K562 (cell line): ENCODE data around the gene MTG2. TPM values are rescaled to one million over a fixed set of nuclear protein-coding genes. Genes with fewer than 3 reads are reported as not detected.

Source experiments
- ATAC-seq: fragments of 200-7000 bp; cut with Tn5 transposase; 3 replicates; pipeline ENCODE4 v1.9.1; 2020; ENCODE audit warnings: moderate library complexity
- BruUV-seq: library from RNA; stranded (reverse); fragments of 400-500 nt; replicated peaks from 2 replicates; lab custom pipeline; 2021; lab: Mats Ljungman, UMichigan
- CTCF ChIA-PET: fragments of 300-600 bp; formaldehyde crosslinking; extraction: SDS; loops from one replicate; lab custom pipeline; 2021; ENCODE audit warnings: low intra/inter-chr PET ratio; lab: Yijun Ruan, JAX
- POLR2A ChIA-PET: fragments of 300-600, 350-650 bp; sonication (Branson Sonifier 250); formaldehyde crosslinking; extraction: SDS; loops from one replicate; lab custom pipeline; 2021; ENCODE audit warnings: antibody characterized with exemption, inconsistent platforms; lab: Yijun Ruan, JAX
- DNase-seq, 4 experiments: peaks; one replicate each; pipeline versions ENCODE4 v3.0.0 to v3.0.0-alpha.2; 2011 to 2018; ENCODE audit warnings: low spot score in 3 of 4, mixed read lengths in 3 of 4; ENCODE audit errors: extremely low read depth in 1 of 4
- FAIRE-seq: peaks from 2 replicates; lab custom pipeline; 2011; peaks lifted over from hg19 to GRCh38; lab: Jason Lieb, UNC
- H2AFZ ChIP-seq: 2 replicates; pipeline ENCODE4 v1.6.0; 2011; ENCODE audit warnings: low read depth, low read length, control low read depth, inconsistent platforms
- H3K27ac ChIP-seq: fragments of 200-600 bp; 3 replicates; pipeline ENCODE4 v1.8.0; 2011; ENCODE audit warnings: low read depth, mild to moderate bottlenecking, control low read depth, inconsistent platforms, low read length, moderate library complexity, mixed read lengths; ENCODE audit errors: extremely low read depth
- H3K27me3 ChIP-seq, 2 experiments: fragments of 300-600 bp in 1 of 2; 2 replicates in 1 of 2; 3 replicates in 1 of 2; pipeline versions ENCODE4 v1.6.0 to v1.8.0; 2011; ENCODE audit warnings: inconsistent platforms in 2 of 2, low read length in 2 of 2, mild to moderate bottlenecking in 1 of 2, mixed read lengths in 1 of 2, moderate library complexity in 1 of 2; ENCODE audit not compliant: control insufficient read depth in 2 of 2, insufficient read depth in 2 of 2
- H3K36me3 ChIP-seq: fragments of 300-600 bp; 3 replicates; pipeline ENCODE4 v1.8.0; 2011; ENCODE audit warnings: mild to moderate bottlenecking, low read length, inconsistent platforms; ENCODE audit not compliant: control insufficient read depth, insufficient read depth
- H3K4me1 ChIP-seq, 2 experiments: fragments of 200-600 bp in 1 of 2; replicated peaks in 1 of 2; 2 replicates in 1 of 2; 3 replicates in 1 of 2; pipeline versions ENCODE4 v1.5.1 to v1.8.0; 2011; ENCODE audit warnings: inconsistent platforms in 2 of 2, low read length in 2 of 2, mild to moderate bottlenecking in 1 of 2, mixed read lengths in 1 of 2, moderate library complexity in 1 of 2; ENCODE audit not compliant: control insufficient read depth in 2 of 2, insufficient read depth in 2 of 2
- H3K4me2 ChIP-seq: 2 replicates; pipeline ENCODE4 v1.6.1; 2011; ENCODE audit warnings: low read length, control low read depth, inconsistent platforms, mixed read lengths; ENCODE audit not compliant: insufficient read depth
- H3K4me3 ChIP-seq: fragments of 200-600 bp; sonication (generic), shearing (Covaris generic); 2 replicates; pipeline ENCODE4 v1.5.1; 2016; ENCODE audit warnings: control low read depth, inconsistent platforms
- H3K79me2 ChIP-seq: fragments of 200-600 bp; 3 replicates; pipeline ENCODE4 v1.8.0; 2011; ENCODE audit warnings: low read length, inconsistent platforms; ENCODE audit not compliant: control insufficient read depth, insufficient read depth
- H3K9ac ChIP-seq, 2 experiments: 2 replicates each; pipeline versions ENCODE4 v1.6.0 to v1.6.1; 2011; ENCODE audit warnings: low read depth in 2 of 2, low read length in 2 of 2, control low read depth in 1 of 2, inconsistent platforms in 1 of 2, mild to moderate bottlenecking in 1 of 2, mixed read lengths in 1 of 2; ENCODE audit not compliant: insufficient read depth in 1 of 2
- H3K9me1 ChIP-seq: one replicate; pipeline ENCODE4 v1.6.0; 2011; ENCODE audit warnings: inconsistent platforms, mild to moderate bottlenecking, low read length, moderate library complexity; ENCODE audit not compliant: control insufficient read depth, insufficient read depth
- H3K9me3 ChIP-seq: replicated peaks from 2 replicates; pipeline ENCODE4 v1.5.1; 2011; ENCODE audit warnings: low read depth, low read length, inconsistent platforms; ENCODE audit not compliant: control insufficient read depth, insufficient read depth
- H4K20me1 ChIP-seq: replicated peaks from 2 replicates; pipeline ENCODE4 v1.6.1; 2011; ENCODE audit warnings: low read length, inconsistent platforms, mixed read lengths; ENCODE audit not compliant: control insufficient read depth, insufficient read depth
- SMARCA4 ChIP-seq: fragments of 450-650 bp; IDR thresholded peaks from 2 replicates; pipeline ENCODE4 v1.6.1; 2016
- WGBS: fragments of 100-300 bp; shearing (Covaris generic); methylation state at CpG from one replicate; pipeline ENCODE4 v1.1.6; 2016; ENCODE audit warnings: low coverage, mixed read lengths; ENCODE audit not compliant: insufficient coverage; ENCODE audit errors: missing lambda C conversion rate; 5-methylcytosine and 5-hydroxymethylcytosine counted together
- in situ Hi-C: fragments of 300-500 bp; cut with MboI; formaldehyde crosslinking; loops from 4 replicates; pipeline ENCODE4 v1.15.0; 2018; ENCODE audit warnings: inconsistent platforms, mixed read lengths
- intact Hi-C: fragments of 100-400 bp; cut with micrococcal nuclease; formaldehyde crosslinking; loops from 2 replicates; pipeline ENCODE4 v1.14.2; 2022
- polyA plus RNA-seq, 8 experiments: library from polyadenylated mRNA; depleted of rRNA in 4 of 8; stranded (reverse) in 5 of 8; unstranded in 3 of 8; fragments of >200 nt; fragmentation: Nextera tagmentation in 2 of 8; fragmentation: Illumina TruSeq in 1 of 8; extraction: Ambion mirVana in 2 of 8; extraction: Trizol in 1 of 8; gene quantifications; 2 replicates each; pipeline versions ENCODE4 v1.2.1 to v1.2.3, GENCODE V29; 2011 to 2014; ENCODE audit warnings: inconsistent platforms in 1 of 8, missing spikeins in 1 of 8
- total RNA-seq, 7 experiments: library from RNA; depleted of rRNA in 6 of 7; stranded (reverse); fragments of >200 nt in 6 of 7; fragmentation: Illumina TruSeq in 2 of 7; extraction: Trizol in 2 of 7; gene quantifications; 2 replicates each; pipeline versions ENCODE4 v1.2.1 to v1.2.3, GENCODE V29; 2011 to 2021; ENCODE audit warnings: low replicate concordance in 1 of 7
- TF ChIP-seq, protein P1 (sequence below), 2 experiments: fragments of 450-650 bp; formaldehyde crosslinking in 1 of 2; IDR thresholded peaks; 2 replicates each; pipeline versions ENCODE4 v1.4.0 to v1.6.1; 2014 to 2020; ENCODE audit warnings: mild to moderate bottlenecking in 2 of 2, borderline replicate concordance in 1 of 2, low read depth in 1 of 2
- TF ChIP-seq, protein P2 (sequence below): fragments of 250-450 bp; sonication (Bioruptor Pico); IDR thresholded peaks from 2 replicates; pipeline ENCODE4 v1.8.0; 2021; ENCODE audit warnings: moderate library complexity, mild to moderate bottlenecking, inconsistent platforms
- TF ChIP-seq, protein P3 (sequence below): fragments of 250-450 bp; sonication (Bioruptor Pico); IDR thresholded peaks from 2 replicates; pipeline ENCODE4 v1.5.0; 2022; ENCODE audit warnings: mild to moderate bottlenecking
- TF ChIP-seq, protein P4 (sequence below): sonication (generic); formaldehyde crosslinking; IDR thresholded peaks from 2 replicates; pipeline ENCODE4 v1.4.0; 2020; ENCODE audit warnings: mild to moderate bottlenecking, missing genetic modification reagents

MTG2 gene
- total and polyA plus RNA-seq, 9 of the 15 experiments (the other 6 are each of a cell fraction or from before 2014, with no cell fraction given): 8.7 to 67.5 (median 44.5) TPM

DNA sequence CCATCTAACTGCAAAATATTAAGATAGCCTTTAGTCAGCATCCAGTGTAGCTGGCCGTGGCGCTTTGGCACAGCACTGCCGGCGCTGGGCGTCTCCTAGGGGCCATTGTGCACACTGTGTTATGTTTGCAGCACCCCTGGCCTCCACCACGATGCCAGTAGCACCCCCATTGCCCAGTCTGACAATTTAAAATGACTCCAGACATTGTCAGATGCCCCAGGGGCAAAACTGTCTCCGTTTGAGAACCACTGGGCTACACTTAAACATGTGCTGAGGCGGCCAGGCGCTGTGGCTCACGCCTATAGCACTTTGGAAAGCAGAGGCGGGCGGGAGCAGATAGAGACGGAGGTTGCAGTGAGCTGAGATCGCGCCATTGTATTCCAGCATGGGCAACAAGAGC lies 6.0 kb upstream of the MTG2 start (continued):
- TF ChIP-seq, protein P1, sequence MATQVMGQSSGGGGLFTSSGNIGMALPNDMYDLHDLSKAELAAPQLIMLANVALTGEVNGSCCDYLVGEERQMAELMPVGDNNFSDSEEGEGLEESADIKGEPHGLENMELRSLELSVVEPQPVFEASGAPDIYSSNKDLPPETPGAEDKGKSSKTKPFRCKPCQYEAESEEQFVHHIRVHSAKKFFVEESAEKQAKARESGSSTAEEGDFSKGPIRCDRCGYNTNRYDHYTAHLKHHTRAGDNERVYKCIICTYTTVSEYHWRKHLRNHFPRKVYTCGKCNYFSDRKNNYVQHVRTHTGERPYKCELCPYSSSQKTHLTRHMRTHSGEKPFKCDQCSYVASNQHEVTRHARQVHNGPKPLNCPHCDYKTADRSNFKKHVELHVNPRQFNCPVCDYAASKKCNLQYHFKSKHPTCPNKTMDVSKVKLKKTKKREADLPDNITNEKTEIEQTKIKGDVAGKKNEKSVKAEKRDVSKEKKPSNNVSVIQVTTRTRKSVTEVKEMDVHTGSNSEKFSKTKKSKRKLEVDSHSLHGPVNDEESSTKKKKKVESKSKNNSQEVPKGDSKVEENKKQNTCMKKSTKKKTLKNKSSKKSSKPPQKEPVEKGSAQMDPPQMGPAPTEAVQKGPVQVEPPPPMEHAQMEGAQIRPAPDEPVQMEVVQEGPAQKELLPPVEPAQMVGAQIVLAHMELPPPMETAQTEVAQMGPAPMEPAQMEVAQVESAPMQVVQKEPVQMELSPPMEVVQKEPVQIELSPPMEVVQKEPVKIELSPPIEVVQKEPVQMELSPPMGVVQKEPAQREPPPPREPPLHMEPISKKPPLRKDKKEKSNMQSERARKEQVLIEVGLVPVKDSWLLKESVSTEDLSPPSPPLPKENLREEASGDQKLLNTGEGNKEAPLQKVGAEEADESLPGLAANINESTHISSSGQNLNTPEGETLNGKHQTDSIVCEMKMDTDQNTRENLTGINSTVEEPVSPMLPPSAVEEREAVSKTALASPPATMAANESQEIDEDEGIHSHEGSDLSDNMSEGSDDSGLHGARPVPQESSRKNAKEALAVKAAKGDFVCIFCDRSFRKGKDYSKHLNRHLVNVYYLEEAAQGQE (IDR thresholded peaks at IDR 0.05; ENCODE audit: borderline replicate concordance): no peak
- TF ChIP-seq, protein P1 (CRISPR knock-in tag; IDR thresholded peaks at IDR 0.05; ENCODE audit: low read depth): no peak

DNA sequence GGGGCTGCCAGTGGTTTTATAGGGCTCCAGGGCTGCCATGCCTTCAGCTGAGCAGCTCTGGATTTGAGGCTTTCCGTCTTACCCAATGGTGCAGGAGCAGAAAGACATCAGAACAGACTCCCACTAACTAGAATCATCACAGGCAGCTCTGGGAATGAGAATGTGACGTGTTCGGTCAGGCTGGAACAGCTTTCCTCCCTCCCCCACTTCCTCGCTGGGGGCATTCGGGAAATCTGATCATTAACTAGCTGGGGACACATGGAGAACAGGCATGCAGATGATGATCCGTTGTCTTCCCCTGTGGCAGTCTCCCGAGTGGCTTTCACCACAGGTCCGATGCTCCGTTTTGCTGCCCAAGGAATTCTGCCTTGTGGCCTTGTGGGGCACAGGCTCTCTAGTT lies 5.5 kb upstream of the MTG2 start:
- DNase-seq: no peak
- Histone ChIP-seq H3K9ac (0 out of 4 replicates have a peak overlapping the region, but pooled peaks of 1 of the 2 experiments have one; percentile 17), H3K27me3 (no peaks in the 10 kb centered on the region), H3K9me3 (no peaks in the 10 kb centered on the region), H3K36me3 (peaks cover 70% of the 10 kb centered on the region; the same call in 2 of the 3 replicates), H2AFZ (no peak overlapping the region), H3K79me2 (peaks cover 7% of the 10 kb centered on the region), H3K9me1 (no peaks in the 10 kb centered on the region), H4K20me1 (no peaks in the 10 kb centered on the region), H3K27ac (no peak overlapping the region), H3K4me1 (peaks cover under 1 to 5% of the 10 kb centered on the region in 2 experiments; a peak in 4 of 5 replicates), H3K4me2 (no peak overlapping the region), H3K4me3 (no peak overlapping the region)
- no peak for ATAC-seq
- intact Hi-C loops (no loop called here), in situ Hi-C loops (no loop called here)
- no peak for FAIRE-seq
- WGBS: 90% methylated on average over 8 of the region's 9 CpGs
- POLR2A ChIA-PET: interaction anchor here (0.6 kb wide), 1 partner anchor 87 kb away, joined by 3 read pairs; no protein-coding TSS in a partner anchor
- CTCF ChIA-PET: no interaction called here
- no TSS peak for BruUV-seq
- TF ChIP-seq, protein P2, sequence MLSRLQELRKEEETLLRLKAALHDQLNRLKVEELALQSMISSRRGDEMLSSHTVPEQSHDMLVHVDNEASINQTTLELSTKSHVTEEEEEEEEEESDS (CRISPR knock-in tag): no peak
- TF ChIP-seq, protein P3, sequence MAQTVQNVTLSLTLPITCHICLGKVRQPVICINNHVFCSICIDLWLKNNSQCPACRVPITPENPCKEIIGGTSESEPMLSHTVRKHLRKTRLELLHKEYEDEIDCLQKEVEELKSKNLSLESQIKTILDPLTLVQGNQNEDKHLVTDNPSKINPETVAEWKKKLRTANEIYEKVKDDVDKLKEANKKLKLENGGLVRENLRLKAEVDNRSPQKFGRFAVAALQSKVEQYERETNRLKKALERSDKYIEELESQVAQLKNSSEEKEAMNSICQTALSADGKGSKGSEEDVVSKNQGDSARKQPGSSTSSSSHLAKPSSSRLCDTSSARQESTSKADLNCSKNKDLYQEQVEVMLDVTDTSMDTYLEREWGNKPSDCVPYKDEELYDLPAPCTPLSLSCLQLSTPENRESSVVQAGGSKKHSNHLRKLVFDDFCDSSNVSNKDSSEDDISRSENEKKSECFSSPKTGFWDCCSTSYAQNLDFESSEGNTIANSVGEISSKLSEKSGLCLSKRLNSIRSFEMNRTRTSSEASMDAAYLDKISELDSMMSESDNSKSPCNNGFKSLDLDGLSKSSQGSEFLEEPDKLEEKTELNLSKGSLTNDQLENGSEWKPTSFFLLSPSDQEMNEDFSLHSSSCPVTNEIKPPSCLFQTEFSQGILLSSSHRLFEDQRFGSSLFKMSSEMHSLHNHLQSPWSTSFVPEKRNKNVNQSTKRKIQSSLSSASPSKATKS: no peak
- TF ChIP-seq, protein P4, sequence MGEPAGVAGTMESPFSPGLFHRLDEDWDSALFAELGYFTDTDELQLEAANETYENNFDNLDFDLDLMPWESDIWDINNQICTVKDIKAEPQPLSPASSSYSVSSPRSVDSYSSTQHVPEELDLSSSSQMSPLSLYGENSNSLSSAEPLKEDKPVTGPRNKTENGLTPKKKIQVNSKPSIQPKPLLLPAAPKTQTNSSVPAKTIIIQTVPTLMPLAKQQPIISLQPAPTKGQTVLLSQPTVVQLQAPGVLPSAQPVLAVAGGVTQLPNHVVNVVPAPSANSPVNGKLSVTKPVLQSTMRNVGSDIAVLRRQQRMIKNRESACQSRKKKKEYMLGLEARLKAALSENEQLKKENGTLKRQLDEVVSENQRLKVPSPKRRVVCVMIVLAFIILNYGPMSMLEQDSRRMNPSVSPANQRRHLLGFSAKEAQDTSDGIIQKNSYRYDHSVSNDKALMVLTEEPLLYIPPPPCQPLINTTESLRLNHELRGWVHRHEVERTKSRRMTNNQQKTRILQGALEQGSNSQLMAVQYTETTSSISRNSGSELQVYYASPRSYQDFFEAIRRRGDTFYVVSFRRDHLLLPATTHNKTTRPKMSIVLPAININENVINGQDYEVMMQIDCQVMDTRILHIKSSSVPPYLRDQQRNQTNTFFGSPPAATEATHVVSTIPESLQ (CRISPR knock-in tag): no peak
- no peak for TF ChIP-seq SMARCA4
